Measurements from ENCODE around the gene YAE1.

The YAE1 gene

GRCh38 chr7:39609113-39609934, 43.1 kb downstream of the YAE1 start:
- DNase-seq, result no peak

GRCh38 chr7:39609935-39610263, 43.7 kb downstream of the YAE1 start:
- no peak for DNase-seq

- no peak for DNase-seq
These were observed 47.4 kb downstream of the YAE1 start for GRCh38 chr7:39613577-39613976.

- no peak for DNase-seq
These were observed 48.1 kb downstream of the YAE1 start for GRCh38 chr7:39614299-39614698.

- no peak for DNase-seq
These were observed 49.3 kb downstream of the YAE1 start for GRCh38 chr7:39615350-39615975.

- DNase-seq, result no peak
These were observed 49.9 kb downstream of the YAE1 start for GRCh38 chr7:39616138-39616537.

- DNase-seq, result no peak
These were observed 50.8 kb downstream of the YAE1 start for GRCh38 chr7:39617005-39617404.

- no peak for DNase-seq
These were observed 52.7 kb downstream of the YAE1 start for GRCh38 chr7:39618868-39619267.

GRCh38 chr7:39620486-39620885, 54.3 kb downstream of the YAE1 start:
- no peak for DNase-seq

- DNase-seq, result no peak
These were observed 55.1 kb downstream of the YAE1 start for GRCh38 chr7:39621261-39621660.

- DNase-seq, result no peak
These were observed 55.7 kb downstream of the YAE1 start for GRCh38 chr7:39621784-39622411.
